Trophoblast cell (in vitro differentiated cells and primary cell): ENCODE data around the gene PHF14.

Source experiments
- DNase-seq, 2 donors: peaks; one replicate each; pipeline ENCODE4 v3.0.0-alpha.2; 2016
- H2AFZ ChIP-seq: 2 replicates; pipeline ENCODE4 v1.6.1; 2013; ENCODE audit warnings: low read length, moderate library complexity, mild to moderate bottlenecking; ENCODE audit not compliant: insufficient read depth, poor library complexity
- H2AK5ac ChIP-seq: 2 replicates; pipeline ENCODE4 v1.6.1; 2013; ENCODE audit warnings: mild to moderate bottlenecking, low read length
- H2BK120ac ChIP-seq: 2 replicates; pipeline ENCODE4 v1.6.1; 2013; ENCODE audit warnings: low read length, mild to moderate bottlenecking, moderate library complexity; ENCODE audit not compliant: insufficient read depth, poor library complexity
- H2BK12ac ChIP-seq: 2 replicates; pipeline ENCODE4 v1.6.1; 2013; ENCODE audit warnings: mild to moderate bottlenecking, low read length, moderate library complexity
- H2BK5ac ChIP-seq: 2 replicates; pipeline ENCODE4 v1.6.1; 2013; ENCODE audit warnings: low read length, low read depth, moderate library complexity, mild to moderate bottlenecking; ENCODE audit not compliant: poor library complexity
- H3K14ac ChIP-seq: 2 replicates; pipeline ENCODE4 v1.6.1; 2013; ENCODE audit warnings: mild to moderate bottlenecking, low read length
- H3K18ac ChIP-seq: 2 replicates; pipeline ENCODE4 v1.6.1; 2013; ENCODE audit warnings: mild to moderate bottlenecking, low read length
- H3K23ac ChIP-seq: 2 replicates; pipeline ENCODE4 v1.6.1; 2013; ENCODE audit warnings: low read length
- H3K27ac ChIP-seq: 2 replicates; pipeline ENCODE4 v1.5.1; 2013; ENCODE audit warnings: low read depth, mild to moderate bottlenecking, inconsistent platforms, low read length, moderate library complexity
- H3K27me3 ChIP-seq: 2 replicates; pipeline ENCODE4 v1.6.1; 2013; ENCODE audit warnings: inconsistent platforms, mild to moderate bottlenecking, low read length, moderate library complexity; ENCODE audit not compliant: insufficient read depth
- H3K36me3 ChIP-seq, 2 experiments: 1 replicate in 1 of 2; 2 replicates in 1 of 2; pipeline ENCODE4 v1.6.1; 2013; ENCODE audit warnings: low read length in 2 of 2, mild to moderate bottlenecking in 2 of 2, moderate library complexity in 1 of 2; ENCODE audit not compliant: insufficient read depth in 2 of 2, control insufficient read depth in 1 of 2
- H3K4ac ChIP-seq: 2 replicates; pipeline ENCODE4 v1.6.1; 2013; ENCODE audit warnings: low read depth, mild to moderate bottlenecking, low read length, moderate library complexity
- H3K4me1 ChIP-seq, 2 experiments: 1 replicate in 1 of 2; 2 replicates in 1 of 2; pipeline ENCODE4 v1.6.1; 2013; ENCODE audit warnings: low read length in 2 of 2, mild to moderate bottlenecking in 2 of 2, moderate library complexity in 1 of 2; ENCODE audit not compliant: insufficient read depth in 2 of 2, control insufficient read depth in 1 of 2
- H3K4me2 ChIP-seq: 2 replicates; pipeline ENCODE4 v1.6.1; 2013; ENCODE audit warnings: inconsistent platforms, mild to moderate bottlenecking, low read length, moderate library complexity
- H3K4me3 ChIP-seq: 2 replicates; pipeline ENCODE4 v1.5.1; 2013; ENCODE audit warnings: mild to moderate bottlenecking, low read depth, low read length, inconsistent platforms
- H3K79me1 ChIP-seq: one replicate; pipeline ENCODE4 v1.6.1; 2013; ENCODE audit warnings: low read length
- H3K79me2 ChIP-seq: 2 replicates; pipeline ENCODE4 v1.6.1; 2013; ENCODE audit warnings: low read length, mild to moderate bottlenecking; ENCODE audit not compliant: control insufficient read depth, insufficient read depth, poor library complexity
- H3K9ac ChIP-seq: 2 replicates; pipeline ENCODE4 v1.6.1; 2013; ENCODE audit warnings: mild to moderate bottlenecking, low read length
- H3K9me3 ChIP-seq: 2 replicates; pipeline ENCODE4 v1.6.1; 2013; ENCODE audit warnings: low read depth, mild to moderate bottlenecking, control low read depth, inconsistent platforms, low read length; ENCODE audit not compliant: insufficient read depth
- H4K12ac ChIP-seq: 2 replicates; pipeline ENCODE4 v1.6.1; 2013; ENCODE audit warnings: low read depth, mild to moderate bottlenecking, low read length, moderate library complexity
- H4K8ac ChIP-seq: 2 replicates; pipeline ENCODE4 v1.6.1; 2013; ENCODE audit warnings: low read depth, mild to moderate bottlenecking, low read length, moderate library complexity
- H4K91ac ChIP-seq: one replicate; pipeline ENCODE4 v1.6.1; 2013; ENCODE audit warnings: low read depth, mild to moderate bottlenecking, low read length, moderate library complexity
- WGBS: extraction: QIAGEN DNeasy Blood & Tissue Kit; methylation state at CpG from one replicate; pipeline ENCODE4 v1.1.7; 2013; ENCODE audit warnings: missing lambda C conversion rate; ENCODE audit not compliant: insufficient read length, insufficient coverage; ENCODE audit errors: extremely low coverage; 5-methylcytosine and 5-hydroxymethylcytosine counted together

PHF14 gene

GRCh38 chr7:11082121-11082520, 108.4 kb downstream of the PHF14 start:
- Histone ChIP-seq H2BK12ac (no peak overlapping the region), H3K4ac (no peak overlapping the region), H2BK120ac (peak overlapping the region; percentile 43), H4K12ac (no peak overlapping the region), H2AK5ac (no peak overlapping the region), H3K27ac (no peak overlapping the region), H2BK5ac (peak overlapping the region; percentile 63), H3K9ac (no peak overlapping the region), H3K18ac (no peak overlapping the region), H3K79me2 (no peaks in the 10 kb centered on the region), H3K4me3 (no peak overlapping the region), H3K23ac (no peak overlapping the region), H4K8ac (peak overlapping the region; percentile 28), H3K4me1 (no peaks in the 10 kb centered on the region), H3K79me1 (no peaks in the 10 kb centered on the region), H3K9me3 (peaks cover 3% of the 10 kb centered on the region), H4K91ac (peak overlapping the region; percentile 55), H2AFZ (no peak overlapping the region), H3K14ac (peak overlapping the region; percentile 44), H3K36me3 (peaks cover 0 to 5% of the 10 kb centered on the region in 2 experiments), H3K27me3 (no peaks in the 10 kb centered on the region), H3K4me2 (no peak overlapping the region)
- no CpG with 5 or more reads among the region's 3 CpGs for WGBS
- DNase-seq: no peak

- H2BK12ac ChIP-seq: no peak overlapping the region
- DNase-seq: peak in 1 of 2 donors; percentile 18
- no peak overlapping the region for H2BK5ac ChIP-seq
- no peak overlapping the region for H4K12ac ChIP-seq
- no peak overlapping the region for H3K23ac ChIP-seq
- H3K79me1 ChIP-seq: no peaks in the 10 kb centered on the region
- no peak overlapping the region for H2BK120ac ChIP-seq
- H3K4me2 ChIP-seq: no peak overlapping the region
- H3K18ac ChIP-seq: no peak overlapping the region
- H3K27me3 ChIP-seq: no peaks in the 10 kb centered on the region
- no peaks in the 10 kb centered on the region for H3K4me1 ChIP-seq
- H3K4me3 ChIP-seq: no peak overlapping the region
- no peak overlapping the region for H4K91ac ChIP-seq
- no peak overlapping the region for H4K8ac ChIP-seq
- no peaks in the 10 kb centered on the region for H3K79me2 ChIP-seq
- H3K14ac ChIP-seq: no peak overlapping the region
- no peak overlapping the region for H3K4ac ChIP-seq
- no CpG with 5 or more reads among the region's 2 CpGs for WGBS
- H2AK5ac ChIP-seq: no peak overlapping the region
- H3K9ac ChIP-seq: no peak overlapping the region
- H3K36me3 ChIP-seq: peaks cover 0 to 3% of the 10 kb centered on the region in 2 experiments
- no peak overlapping the region for H2AFZ ChIP-seq
- H3K9me3 ChIP-seq: peaks cover 3% of the 10 kb centered on the region
- H3K27ac ChIP-seq: peak overlapping the region; percentile 57
Measured at GRCh38 chr7:11082552-11083213, 109.0 kb downstream of the PHF14 start.

DNA sequence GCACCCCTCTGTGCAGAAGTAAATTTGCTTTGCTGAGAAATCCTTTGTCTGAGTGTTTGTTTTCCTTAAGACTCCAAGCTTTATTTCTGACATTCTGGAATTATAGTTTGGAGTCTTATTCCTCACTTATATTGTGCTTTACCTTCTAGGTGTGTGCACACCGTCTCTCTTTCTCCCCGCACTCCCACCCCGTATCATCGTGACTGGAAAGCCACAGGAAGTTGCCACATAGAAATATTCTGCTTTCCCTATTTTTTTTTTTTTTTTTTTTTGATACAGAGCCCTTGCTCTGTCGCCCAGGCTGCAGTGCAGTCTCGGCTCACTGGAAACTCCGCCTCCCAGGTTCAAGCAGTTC, 109.5 kb downstream of the PHF14 start:
- H3K14ac ChIP-seq: no peak overlapping the region
- H3K9ac ChIP-seq: no peak overlapping the region
- H3K23ac ChIP-seq: no peak overlapping the region
- H3K27me3 ChIP-seq: no peaks in the 10 kb centered on the region
- H3K4me1 ChIP-seq: no peaks in the 10 kb centered on the region
- peaks cover 3% of the 10 kb centered on the region for H3K9me3 ChIP-seq
- H2AK5ac ChIP-seq: no peak overlapping the region
- no peak overlapping the region for H2BK12ac ChIP-seq
- H4K8ac ChIP-seq: no peak overlapping the region
- no peak overlapping the region for H4K91ac ChIP-seq
- H3K79me1 ChIP-seq: no peaks in the 10 kb centered on the region
- no peak overlapping the region for H2BK5ac ChIP-seq
- H3K4ac ChIP-seq: no peak overlapping the region
- peak overlapping the region; percentile 57 for H3K27ac ChIP-seq
- no peak overlapping the region for H3K4me3 ChIP-seq
- no peak overlapping the region for H2BK120ac ChIP-seq
- no peak overlapping the region for H3K18ac ChIP-seq
- H3K79me2 ChIP-seq: no peaks in the 10 kb centered on the region
- WGBS: no CpG with 5 or more reads among the region's 7 CpGs
- DNase-seq: no peak
- H3K36me3 ChIP-seq: peaks cover 0 to 3% of the 10 kb centered on the region in 2 experiments
- no peak overlapping the region for H3K4me2 ChIP-seq
- no peak overlapping the region for H2AFZ ChIP-seq
- no peak overlapping the region for H4K12ac ChIP-seq

DNA sequence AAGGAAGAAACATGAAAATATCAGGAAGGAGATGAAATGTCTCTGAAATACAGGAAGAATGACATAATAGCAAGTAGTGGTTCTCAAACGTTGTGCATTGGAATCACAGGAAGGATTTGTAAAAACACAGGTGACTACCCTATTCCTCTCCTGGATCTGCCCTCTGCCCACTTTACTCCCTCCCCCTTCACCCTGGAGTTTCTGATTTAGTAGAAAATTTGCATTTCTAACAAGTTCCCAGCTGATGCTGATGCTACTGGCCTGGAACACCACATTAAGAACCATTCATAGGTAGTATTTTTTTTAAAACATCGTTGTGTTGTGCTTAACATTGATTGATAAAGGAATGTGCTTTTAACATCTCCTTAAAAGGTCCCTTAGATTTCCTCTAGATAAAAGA, 130.9 kb downstream of the PHF14 start:
- H3K9ac ChIP-seq: no peak overlapping the region
- H2BK12ac ChIP-seq: no peak overlapping the region
- no peaks in the 10 kb centered on the region for H3K79me1 ChIP-seq
- no peaks in the 10 kb centered on the region for H3K27me3 ChIP-seq
- H4K8ac ChIP-seq: no peak overlapping the region
- H2BK5ac ChIP-seq: no peak overlapping the region
- no peak overlapping the region for H2AFZ ChIP-seq
- no peaks in the 10 kb centered on the region for H3K36me3 ChIP-seq
- no peaks in the 10 kb centered on the region for H3K4me1 ChIP-seq
- no peak overlapping the region for H3K23ac ChIP-seq
- H3K18ac ChIP-seq: no peak overlapping the region
- H3K9me3 ChIP-seq: no peaks in the 10 kb centered on the region
- no peaks in the 10 kb centered on the region for H3K79me2 ChIP-seq
- no CpG with 5 or more reads among the region's 2 CpGs for WGBS
- DNase-seq: no peak
- H4K12ac ChIP-seq: no peak overlapping the region
- no peak overlapping the region for H2BK120ac ChIP-seq
- H3K4me3 ChIP-seq: no peak overlapping the region
- no peak overlapping the region for H4K91ac ChIP-seq
- H3K27ac ChIP-seq: no peak overlapping the region
- H3K4me2 ChIP-seq: no peak overlapping the region
- H2AK5ac ChIP-seq: no peak overlapping the region
- H3K4ac ChIP-seq: no peak overlapping the region
- no peak overlapping the region for H3K14ac ChIP-seq
